Ramos (cell line): ENCODE measurements around the gene PPP1R1B.
"Not testable (repeated sequence)": the region's sequence is repeated elsewhere in the genome, so short reads cannot be mapped to it uniquely, and the experiment has no call there.

Experiments used
- in situ Hi-C: fragments of 300-500 bp; cut with MboI; formaldehyde crosslinking; loops from one replicate; pipeline ENCODE4 v1.14.3; 2022; ENCODE audit warnings: low sequenced_read_pairs; ENCODE audit not compliant: unreplicated experiment

PPP1R1B gene

GRCh38 chr17:39626171-39627046, at the start of gene PPP1R1B:
TSS of gene PPP1R1B (plus strand) at chr17:39626952. CDS start at chr17:39627393, 441 bp downstream.
- in situ Hi-C loops, result no loop called here

- in situ Hi-C loops, result no loop called here
Observed at GRCh38 chr17:39578272-39578671, 48.5 kb upstream of the PPP1R1B start.

GRCh38 chr17:39579318-39580081, 47.3 kb upstream of the PPP1R1B start:
- in situ Hi-C loops, result no loop called here

- in situ Hi-C loops, result no loop called here
Observed at GRCh38 chr17:39580082-39580468, 46.7 kb upstream of the PPP1R1B start.

GRCh38 chr17:39581071-39581758, 45.5 kb upstream of the PPP1R1B start:
- in situ Hi-C loops, result no loop called here

- in situ Hi-C loops, result no loop called here
Observed at GRCh38 chr17:39581759-39582085, 45.0 kb upstream of the PPP1R1B start.

DNA sequence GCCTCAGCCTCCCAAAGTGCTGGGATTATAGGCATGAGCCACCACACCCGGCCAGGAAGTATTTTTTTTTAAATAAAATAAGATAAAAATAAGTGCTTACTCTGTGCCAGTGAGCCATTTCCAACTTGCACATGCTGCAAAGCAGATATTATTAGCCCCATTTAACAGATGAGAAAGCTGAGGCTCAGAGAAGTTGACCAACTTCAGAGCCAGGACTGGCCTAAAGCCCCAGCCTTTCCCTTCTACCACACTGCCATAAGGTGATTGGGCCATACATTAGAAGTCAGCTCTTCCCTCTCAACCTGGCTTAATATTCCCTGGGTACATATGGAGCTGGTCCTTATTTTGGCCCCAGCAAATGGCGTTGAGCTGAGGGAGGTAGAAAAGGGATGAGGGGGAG, 44.1 kb upstream of the PPP1R1B start:
- in situ Hi-C loops, result no loop called here

DNA sequence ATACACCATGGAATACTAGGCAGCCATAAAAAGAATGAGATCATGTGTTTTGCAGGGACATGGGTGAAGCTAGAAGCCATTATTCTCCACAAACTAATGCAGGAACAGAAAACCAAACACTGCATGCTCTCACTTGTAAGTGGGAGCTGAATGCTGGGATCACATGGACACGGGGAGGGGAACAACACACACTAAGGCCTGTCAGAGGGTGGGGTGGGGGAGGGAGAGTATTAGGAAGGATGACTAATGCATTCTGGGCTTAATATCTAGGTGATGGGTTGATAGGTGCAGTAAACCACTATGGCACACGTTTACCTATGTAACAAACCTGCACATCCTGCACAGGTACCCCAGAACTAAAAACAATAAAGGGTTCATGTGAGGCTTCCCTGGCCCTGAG, 36.6 kb upstream of the PPP1R1B start:
- in situ Hi-C loops, result not testable (repeated sequence)

DNA sequence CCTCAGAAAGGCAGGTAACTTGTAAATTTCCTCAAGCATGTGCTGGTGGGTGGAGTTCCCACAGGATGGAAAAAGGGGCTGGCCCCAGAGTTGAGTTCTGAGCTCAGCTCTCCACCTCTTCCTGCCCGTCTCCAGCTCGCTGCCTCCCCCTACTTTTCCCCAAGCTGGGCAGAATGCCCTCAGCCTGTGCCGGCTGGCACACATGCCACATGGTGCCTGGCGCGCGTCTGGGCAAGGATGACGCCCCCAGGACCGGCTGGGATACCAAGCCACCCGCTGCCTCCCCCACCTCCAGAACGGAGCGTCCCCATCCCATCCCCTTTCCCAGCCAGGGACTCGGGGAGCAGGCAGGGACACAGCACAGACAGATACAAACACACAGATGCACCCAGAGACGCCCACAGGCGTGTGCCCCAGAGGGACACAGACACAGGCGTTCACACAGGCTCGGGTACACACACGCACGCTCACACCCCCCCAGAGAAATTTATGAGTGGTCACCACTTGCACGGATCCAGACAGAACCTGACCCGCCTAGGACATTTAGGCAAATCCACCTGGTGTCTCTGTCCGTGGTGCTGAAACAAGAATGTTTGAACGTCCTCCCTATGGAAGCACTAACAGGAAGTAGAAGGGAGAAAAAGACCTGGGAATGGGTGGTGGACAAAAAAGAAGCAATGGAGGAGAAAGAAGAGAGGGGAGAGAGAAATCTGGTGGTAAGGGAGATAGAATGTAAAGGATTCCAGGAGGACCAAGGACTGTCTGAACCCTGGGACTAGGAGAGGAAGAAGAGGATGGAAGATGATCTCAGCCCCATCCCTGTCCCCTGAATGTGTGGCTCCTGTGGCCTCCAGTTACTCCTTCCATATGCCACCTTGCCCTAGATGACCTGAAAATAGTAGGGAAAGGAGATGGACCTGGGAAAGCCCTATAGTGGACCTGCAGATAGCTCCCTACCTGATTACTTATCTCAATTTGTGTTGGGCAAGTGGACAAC, 34.5 kb upstream of the PPP1R1B start:
- in situ Hi-C loops, result no loop called here

DNA sequence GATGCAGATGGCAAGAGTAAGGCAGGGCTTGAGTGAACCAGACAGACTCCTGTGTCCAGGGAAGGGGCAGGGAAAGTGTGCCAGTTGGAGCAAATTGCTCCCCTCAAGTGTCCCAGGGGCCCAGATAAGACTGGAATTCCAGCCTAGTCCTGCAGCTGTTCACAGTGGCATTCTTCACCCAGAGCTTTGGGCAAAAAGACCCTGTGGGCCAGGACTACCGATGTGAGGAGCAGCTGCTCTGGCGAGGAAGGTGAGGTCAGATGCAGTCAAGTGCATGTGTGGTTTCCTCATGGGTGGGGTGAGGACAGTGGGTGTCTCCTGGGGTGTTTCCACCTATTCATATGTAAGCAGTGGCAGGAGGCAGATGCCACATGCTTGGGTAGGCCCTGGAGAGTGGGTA, 33.4 kb upstream of the PPP1R1B start:
- in situ Hi-C loops, result no loop called here

GRCh38 chr17:39595294-39595693, 31.5 kb upstream of the PPP1R1B start:
- in situ Hi-C loops, result no loop called here

- in situ Hi-C loops, result no loop called here
Observed at GRCh38 chr17:39595928-39596510, 30.7 kb upstream of the PPP1R1B start.

- in situ Hi-C loops, result no loop called here
Observed at GRCh38 chr17:39596543-39597267, 30.0 kb upstream of the PPP1R1B start.

DNA sequence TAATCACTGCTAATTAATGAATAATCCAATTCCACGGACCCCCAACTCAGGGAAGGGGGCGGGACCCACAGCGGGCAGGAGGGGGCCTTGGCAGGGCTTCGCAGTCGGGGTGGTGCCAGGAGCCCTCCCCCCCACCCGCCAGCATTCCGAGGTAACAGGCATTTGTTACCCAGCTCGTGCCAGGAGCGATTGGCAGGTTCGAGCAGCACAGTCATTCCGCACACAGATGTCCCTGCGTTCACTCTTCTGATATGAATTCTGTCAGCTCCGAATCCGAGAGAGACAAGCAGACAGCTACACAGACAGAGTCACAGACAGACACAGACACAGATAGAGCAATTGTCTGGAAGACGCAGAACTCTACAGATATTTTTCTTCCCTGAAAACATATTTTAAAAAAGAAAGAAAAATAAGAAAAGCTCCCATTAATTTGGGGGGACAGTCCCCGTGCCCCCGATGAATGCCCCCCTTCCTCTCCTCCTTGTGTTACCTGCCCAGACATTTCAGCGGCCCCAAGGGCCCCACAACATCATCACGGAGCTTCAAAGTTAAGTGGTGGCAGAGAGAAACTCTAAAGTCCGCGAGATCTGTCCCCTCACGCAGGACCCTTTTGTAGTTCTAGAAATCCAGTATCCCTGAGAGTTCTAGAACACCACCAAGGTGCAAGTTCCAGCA, 29.2 kb upstream of the PPP1R1B start:
- in situ Hi-C loops, result no loop called here

GRCh38 chr17:39598047-39598481, 28.7 kb upstream of the PPP1R1B start:
- in situ Hi-C loops, result no loop called here

DNA sequence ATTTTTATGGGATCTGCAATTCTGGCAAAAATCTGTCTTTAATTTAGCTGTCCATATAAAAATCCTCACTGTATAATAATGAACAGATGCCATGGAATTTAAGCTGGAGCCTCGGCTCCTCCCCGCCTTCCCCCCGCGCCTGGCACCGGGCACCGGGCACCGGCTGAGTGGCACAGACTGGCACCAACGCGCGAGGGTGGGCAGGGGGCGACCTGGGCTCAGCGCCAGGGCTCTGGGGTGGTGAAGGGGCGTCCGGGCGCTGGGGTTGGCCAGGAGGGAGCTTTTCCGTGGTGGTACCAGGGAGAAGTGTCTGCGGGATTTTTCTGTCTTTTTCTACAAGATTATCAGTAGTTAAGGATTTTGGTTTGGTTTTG, 28.1 kb upstream of the PPP1R1B start:
- in situ Hi-C loops, result no loop called here

- in situ Hi-C loops, result no loop called here
Observed at GRCh38 chr17:39599004-39599664, 27.6 kb upstream of the PPP1R1B start.
